Effector CD8-positive, alpha-beta T cell (primary cell): ENCODE measurements around the gene SSU72.
"Not testable (repeated sequence)": the region's sequence is repeated elsewhere in the genome, so short reads cannot be mapped to it uniquely, and the experiment has no call there.

Source experiments
- DNase-seq: peaks from one replicate; lab custom pipeline; 2025; lab: John Stamatoyannopoulos, UW

Gene SSU72

DNA sequence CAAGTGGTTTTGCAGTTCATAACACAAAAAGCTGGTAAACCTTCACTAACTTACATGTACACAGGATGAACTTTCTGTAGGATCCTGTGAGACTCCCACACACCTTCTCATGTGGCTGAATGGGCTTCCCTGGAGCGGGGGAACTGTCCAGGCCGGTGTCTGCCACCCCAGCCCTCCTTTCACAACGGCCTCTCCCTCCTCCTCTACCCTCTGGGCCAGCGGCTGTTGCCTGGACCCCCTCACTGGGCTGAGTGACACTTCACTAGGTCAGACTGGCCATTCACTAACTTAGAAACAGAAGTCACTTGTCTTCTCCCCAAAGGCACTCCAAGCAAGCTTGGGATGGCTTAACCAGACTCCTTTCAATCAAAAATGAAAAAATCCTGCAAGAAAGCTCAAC, 16.1 kb downstream of the SSU72 start:
- DNase-seq = no peak

GRCh38 chr1:1557688-1558087, 17.0 kb downstream of the SSU72 start:
- DNase-seq = not testable (repeated sequence)

DNA sequence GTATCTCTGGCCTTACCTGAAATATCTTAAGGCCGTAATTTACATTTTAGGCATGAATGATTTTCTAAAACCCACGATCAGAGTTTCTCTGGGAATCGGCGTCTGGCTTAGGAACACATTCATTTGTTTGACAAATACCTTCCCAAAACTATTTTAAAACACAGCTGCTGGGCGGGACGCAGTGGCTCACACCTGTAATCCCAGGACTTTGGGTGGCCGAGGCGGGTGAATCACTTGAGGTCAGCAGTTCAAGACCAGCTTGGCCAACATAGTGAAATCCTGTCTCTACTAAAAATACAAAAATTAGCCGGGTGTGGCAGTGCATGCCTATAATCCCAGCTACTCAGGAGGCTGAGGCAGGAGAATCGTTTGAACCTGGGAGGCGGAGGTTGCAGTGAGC, 17.7 kb downstream of the SSU72 start:
- DNase-seq = not testable (repeated sequence)

DNA sequence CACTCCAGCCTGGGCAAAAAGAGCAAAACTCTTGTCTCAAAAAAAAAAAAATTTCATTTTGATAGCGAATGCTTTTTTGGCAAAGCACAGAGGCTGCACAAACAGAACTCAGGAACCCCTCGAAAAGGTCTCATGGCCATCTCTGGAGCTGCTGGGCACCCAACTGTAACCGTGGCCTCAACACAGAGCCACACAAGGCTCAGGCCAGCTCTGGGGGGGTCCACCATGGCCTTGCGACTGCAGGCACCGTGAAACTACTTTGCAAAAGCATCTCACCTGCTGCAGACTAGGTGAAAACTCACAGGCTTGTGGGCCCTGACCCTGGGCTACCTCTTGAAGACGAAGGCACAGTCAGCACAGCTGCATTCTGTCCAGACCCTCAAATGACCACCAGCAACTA, 18.2 kb downstream of the SSU72 start:
- DNase-seq = no peak

- no peak for DNase-seq
These were observed 19.4 kb downstream of the SSU72 start for GRCh38 chr1:1554926-1555915.

DNA sequence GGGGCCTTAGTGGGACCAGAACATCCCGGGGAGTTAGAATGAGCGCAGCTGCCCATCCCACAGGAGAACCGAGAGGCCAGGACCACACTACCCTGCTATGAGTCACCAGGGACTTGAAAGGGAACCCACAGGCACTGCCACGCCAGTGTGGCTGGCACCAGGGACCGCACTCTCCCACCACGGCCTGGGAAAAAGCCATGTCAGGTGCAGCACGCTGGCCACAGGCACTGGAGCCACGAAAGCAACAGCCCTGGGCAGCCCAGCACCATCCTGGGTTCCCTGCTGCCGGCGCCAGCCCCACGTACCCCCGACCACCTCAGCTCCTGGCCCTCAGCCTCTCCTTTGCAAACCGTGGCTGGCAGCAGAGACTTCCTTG, 20.1 kb downstream of the SSU72 start:
- DNase-seq = no peak

DNA sequence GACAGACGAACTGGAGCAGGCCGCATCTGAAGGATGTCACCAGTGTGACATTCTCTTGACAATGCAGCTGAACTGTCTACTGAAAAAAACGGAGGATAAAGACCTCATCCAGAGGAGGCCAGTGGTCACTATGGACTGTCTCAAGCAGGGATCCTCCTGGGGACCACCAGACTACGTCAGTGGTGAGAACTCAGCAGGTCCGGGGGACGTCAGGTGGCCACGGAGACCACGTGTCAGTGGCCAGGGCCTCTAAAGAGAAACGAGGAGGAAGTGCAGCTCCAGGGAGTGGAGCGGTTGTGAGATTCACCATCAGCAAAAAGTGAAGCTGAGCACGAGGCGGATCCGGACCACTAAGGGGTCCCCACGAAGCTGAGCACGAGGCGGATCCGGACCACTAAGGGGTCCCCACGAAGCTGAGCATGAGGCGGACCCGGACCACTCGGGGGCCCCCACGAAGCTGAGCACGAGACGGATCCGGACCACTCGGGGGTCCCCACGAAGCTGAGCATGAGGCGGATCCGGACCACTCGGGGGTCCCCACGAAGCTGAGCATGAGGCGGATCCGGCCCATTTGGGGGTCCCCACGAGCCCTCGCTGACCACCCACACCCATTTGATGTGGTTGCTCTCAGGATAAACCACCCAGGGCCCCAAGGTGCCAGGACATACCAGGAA, 20.7 kb downstream of the SSU72 start:
- no peak for DNase-seq

- DNase-seq = no peak
These were observed 22.4 kb downstream of the SSU72 start for GRCh38 chr1:1552263-1552639.

GRCh38 chr1:1551524-1552262, 23.0 kb downstream of the SSU72 start:
- DNase-seq = no peak

DNA sequence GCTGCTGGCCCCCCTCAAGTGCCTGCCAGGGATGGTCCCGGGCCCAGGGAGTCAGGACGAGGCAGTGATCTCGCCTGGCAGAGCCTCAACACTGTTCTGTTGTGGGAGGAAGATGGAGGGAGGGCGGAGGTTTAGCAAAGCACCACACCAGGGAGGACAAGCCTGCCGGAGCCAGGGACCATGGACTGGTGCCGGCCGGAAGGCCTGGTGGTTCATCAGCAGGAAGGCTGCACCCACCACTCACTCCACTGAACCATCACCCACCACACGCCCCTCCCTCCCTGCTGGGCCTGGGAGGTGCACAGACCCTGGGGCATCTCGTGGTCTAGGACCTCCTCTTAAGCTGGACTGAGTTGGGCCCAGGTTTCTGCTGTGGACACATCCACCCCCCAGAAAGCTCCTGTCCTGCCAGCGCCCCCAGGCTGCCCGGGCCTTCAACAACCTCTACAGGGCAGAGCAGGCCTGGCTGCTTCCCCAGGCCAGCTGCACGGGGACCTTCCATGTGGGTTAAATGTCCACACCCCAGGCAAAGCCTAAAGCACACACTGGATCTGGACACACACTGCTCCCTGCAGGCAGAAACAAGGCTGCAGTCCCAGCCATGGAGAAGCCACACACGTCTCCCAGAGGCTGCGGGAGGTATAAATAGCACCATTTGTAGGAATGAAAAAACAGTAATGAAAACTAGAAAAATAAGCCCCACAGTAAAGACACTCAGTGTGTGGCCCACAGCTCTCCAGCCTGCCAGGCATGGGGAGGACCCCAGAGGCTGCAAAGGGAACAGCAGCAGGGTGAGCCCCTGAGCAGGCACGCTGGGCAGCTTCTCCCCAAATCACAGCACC, 23.9 kb downstream of the SSU72 start:
- DNase-seq = no peak

DNA sequence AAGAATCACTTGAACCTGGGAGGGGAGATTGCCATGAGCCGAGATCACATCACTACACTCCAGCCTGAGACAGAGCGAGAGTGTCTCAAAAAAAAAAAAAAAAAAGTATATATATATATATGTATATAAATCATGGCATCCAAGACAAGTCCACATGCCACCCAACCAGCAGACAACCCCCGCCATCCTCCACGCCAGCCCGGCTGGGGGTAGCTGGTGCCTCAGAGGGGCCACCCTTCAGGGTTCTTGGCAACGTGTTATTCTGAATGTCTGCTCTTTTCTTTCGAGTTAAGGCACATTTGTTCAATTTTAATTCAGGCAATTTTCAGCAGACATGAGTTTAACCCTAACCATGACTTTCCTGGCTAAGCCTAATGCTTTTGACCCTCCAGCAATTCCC, 24.6 kb downstream of the SSU72 start:
- DNase-seq = no peak

DNA sequence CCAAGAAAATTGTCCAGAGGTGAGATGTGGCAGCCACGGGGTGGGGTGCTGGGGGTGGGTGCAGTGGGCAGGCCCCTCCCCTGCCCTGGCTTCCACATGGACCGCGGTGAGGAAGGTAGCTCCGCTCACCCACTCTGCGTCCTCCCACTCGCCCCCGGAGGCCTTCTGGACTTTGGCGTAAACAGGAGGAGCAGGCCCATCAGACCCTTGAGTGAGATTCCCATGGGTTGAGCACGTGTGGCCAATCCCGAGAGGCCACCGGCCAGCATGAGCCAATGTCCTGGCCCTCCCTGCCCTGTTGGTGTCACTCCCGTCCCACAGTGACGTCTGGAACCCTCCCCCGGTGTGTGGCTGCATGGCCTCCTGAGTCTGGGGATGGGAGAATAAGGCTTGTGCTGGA, 26.1 kb downstream of the SSU72 start:
- no peak for DNase-seq

DNA sequence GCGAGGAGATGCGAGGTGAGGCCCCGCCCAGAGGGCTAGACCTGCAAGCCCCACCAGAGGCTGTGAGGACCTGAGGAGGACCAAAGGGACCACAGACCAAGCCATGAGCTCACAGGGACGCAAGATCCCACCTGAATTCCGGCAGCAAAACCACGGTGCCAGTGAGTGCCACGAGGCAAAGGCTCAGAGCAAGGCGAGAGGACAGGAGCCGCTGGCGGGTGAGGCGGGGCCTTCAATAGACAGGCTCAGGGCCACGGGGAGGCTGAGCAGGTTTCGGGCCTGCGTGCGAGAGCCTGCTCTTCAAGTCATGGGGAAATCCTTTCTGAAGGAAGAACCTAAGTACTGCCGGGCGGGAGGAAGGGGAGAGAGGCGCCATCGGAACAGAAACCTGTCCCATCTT, 27.2 kb downstream of the SSU72 start:
- no peak for DNase-seq

DNA sequence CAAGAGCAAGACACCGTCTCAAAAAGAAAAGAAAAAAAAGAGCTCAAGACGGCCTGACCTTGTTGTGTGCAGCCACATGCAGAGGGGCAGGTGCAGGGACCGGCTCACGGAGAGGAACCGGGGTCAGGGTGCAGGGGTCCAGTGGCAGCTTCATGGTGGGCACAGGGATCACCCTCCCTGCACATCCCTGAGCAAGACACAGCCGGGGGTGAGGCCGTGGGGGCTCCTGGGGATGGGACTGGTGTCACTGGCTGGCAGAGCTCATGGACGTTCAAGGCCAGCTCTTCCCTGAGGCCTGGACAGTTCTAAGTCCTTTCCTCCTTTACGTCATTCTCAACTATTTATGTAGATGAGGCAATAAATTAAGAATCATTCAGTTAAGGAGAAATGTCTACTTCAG, 27.7 kb downstream of the SSU72 start:
- no peak for DNase-seq

GRCh38 chr1:1545946-1546737, 28.5 kb downstream of the SSU72 start:
- DNase-seq = no peak

- no peak for DNase-seq
These were observed 30.1 kb downstream of the SSU72 start for GRCh38 chr1:1544544-1544943.

DNA sequence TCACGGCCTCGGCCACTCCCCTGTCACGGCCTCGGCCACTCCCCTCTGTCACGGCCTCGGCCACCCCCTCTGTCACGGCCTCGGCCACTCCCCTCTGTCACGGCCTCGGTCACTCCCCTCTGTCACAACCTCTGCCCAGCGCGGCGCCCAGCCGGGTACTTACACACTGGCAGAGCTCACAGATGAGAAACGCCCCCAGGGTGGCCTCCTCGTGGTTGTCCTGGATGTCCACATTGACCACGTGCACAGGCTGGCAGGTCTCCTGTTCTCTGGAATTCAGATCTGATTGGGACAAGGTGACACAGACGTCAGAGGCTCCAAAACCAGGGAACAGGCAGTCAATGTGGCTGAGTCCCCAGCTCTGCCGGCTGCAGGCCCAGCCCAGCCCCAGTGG, 31.0 kb downstream of the SSU72 start:
- DNase-seq = no peak

DNA sequence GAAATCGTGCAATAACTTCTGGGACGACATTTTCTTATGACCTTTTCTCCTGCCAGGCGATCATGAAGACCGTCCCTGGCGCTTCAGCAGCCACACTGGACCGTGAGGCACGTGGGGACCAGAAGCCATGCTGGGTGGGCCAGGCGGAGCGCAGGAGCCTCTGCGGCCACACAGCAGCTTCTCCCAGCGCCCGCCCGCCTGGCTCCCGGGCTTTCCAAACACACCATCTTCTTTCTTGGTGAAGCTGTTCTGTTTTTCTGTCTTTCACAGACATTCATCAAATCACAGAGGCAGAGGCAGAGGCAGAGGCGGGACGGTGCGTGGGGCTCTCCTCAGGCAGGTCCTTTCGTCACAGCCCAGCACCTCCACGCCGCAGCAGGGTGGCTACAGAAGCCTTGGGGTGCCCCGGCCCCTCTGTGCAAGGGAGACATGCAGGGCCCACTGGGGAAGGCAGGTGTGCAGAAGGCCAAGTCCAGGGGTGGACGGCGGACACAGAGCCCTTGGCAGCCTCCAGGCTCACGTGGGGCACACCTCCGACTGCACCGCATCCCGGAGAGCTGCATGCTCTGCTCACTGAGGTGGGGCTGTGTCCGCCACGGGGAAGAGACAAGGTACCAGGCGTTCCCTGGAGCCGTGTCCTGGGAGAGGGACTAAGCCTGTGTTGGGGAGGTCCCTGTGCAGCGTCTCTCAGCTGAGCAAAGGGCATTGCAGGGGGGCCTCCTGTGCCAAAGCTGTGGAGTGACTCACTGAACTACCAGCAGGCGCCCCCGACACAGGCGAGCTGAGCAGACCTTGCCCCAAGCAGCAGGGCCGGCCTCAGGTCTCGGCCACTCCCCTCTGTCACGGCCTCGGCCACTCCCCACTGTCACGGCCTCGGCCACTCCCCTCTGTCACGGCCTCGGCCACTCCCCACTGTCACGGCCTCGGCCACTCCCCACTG, 31.6 kb downstream of the SSU72 start:
- DNase-seq = no peak

GRCh38 chr1:1541956-1542765, 32.5 kb downstream of the SSU72 start:
- DNase-seq = no peak
